ENCODE measurements around the gene MSH3.
"Not testable (repeated sequence)": the region's sequence is repeated elsewhere in the genome, so short reads cannot be mapped to it uniquely, and the experiment has no call there.

MSH3 gene

DNA sequence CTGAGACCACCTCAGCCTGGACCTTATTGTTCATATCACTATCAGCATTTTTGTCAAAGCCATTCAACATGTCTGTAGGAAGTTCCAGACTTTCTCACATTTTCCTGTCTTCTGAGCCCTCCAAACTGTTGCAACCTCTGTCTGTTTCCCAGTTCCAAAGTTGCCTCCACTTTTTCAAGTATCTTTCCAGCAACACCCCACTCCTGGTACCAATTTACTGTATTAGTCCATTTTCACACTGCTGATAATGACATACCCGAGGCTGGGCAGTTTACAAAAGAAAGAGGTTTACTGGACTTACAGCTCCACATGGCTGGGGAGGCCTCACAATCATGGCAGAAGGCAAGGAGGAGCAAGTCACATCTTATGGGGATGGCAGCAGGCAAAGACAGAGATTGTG is 195.7 kb downstream of the MSH3 start:
- H3K27me3 ChIP-seq (ENCODE audit: low read depth); H3K4me3 ChIP-seq; H3K4me1 ChIP-seq; H3K36me3 ChIP-seq (replicated peaks); in situ Hi-C loops (cut with MboI; ENCODE audit: low sequenced_read_pairs); DNase-seq (ENCODE audit: low spot score in 2 of 2): not testable (repeated sequence)
- peaks cover 17% of the 10 kb centered on the region for H3K9me3 ChIP-seq

DNA sequence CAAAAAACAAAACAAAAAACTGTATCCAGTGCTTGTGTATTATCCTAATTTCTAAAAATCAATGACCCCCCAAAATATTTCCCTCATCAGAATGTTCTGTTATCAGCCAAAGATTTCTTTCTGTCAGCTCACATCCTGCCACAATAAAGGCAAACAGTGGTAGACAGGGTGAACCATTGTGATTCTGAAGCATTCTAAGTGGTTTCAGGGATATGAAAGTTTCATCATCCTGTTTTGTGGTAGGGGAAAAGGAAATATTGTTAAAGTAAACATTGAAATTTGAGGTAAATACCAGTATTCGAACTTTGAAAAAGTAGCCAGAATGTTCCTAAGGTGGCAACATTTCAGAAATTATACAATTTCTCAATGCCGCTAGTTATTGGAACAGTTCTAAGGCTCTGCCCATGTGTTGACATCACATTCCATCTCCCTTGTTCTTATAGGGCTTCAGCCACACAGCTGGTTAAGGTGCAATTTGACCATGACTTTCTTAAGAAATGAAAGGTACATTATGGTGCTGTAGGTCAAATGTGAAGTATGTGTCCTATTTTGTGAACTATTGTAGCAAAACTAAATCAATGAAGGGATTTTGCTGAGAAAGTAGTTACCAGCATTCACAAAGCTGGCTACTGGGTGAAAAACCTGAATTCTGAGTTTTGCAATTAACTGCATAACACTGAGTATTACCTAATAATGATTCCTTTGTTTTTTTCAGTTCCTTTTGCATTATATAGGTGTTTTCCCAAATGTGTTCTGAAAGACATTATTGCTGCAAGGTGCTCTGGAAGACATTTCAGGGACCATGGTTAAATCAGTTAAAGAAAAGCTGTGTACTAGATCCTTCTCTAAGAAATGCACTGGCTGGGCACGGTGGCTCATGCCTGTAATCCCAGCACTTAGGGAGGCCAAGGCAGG is 198.1 kb downstream of the MSH3 start:
- no peaks in the 10 kb centered on the region for H3K27me3 ChIP-seq (ENCODE audit: low read depth)
- peaks cover 17% of the 10 kb centered on the region for H3K9me3 ChIP-seq
- H3K4me1 ChIP-seq, result no peaks in the 10 kb centered on the region
- H3K36me3 ChIP-seq (replicated peaks), result no peaks in the 10 kb centered on the region
- no peak overlapping the region for H3K4me3 ChIP-seq
- in situ Hi-C loops (cut with MboI; ENCODE audit: low sequenced_read_pairs), result no loop called here
- DNase-seq (ENCODE audit: low spot score in 2 of 2), result no peak

DNA sequence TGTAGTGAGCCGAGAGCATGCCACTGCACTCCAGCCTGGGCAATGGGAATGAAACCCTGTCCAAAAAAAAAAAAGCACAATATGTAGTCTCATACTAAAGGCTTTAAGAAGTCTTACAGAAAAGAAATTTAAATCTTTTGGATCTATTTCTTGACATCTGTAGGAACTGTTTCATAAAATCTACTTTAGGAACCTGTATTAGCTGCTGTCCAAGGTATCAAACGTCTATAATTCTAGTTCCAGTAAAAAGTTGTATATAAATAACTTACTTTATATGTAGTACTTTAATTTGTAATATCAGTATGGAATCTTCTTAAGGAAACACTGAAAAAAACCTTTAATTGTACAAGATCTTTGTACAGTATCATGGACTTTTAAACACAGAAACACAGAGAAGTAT is 199.0 kb downstream of the MSH3 start:
- no peaks in the 10 kb centered on the region for H3K4me1 ChIP-seq
- no peaks in the 10 kb centered on the region for H3K36me3 ChIP-seq (replicated peaks)
- peaks cover 17% of the 10 kb centered on the region for H3K9me3 ChIP-seq
- H3K4me3 ChIP-seq, result no peak overlapping the region
- DNase-seq (ENCODE audit: low spot score in 2 of 2), result no peak
- H3K27me3 ChIP-seq (ENCODE audit: low read depth), result no peaks in the 10 kb centered on the region
- in situ Hi-C loops (cut with MboI; ENCODE audit: low sequenced_read_pairs), result no loop called here

DNA sequence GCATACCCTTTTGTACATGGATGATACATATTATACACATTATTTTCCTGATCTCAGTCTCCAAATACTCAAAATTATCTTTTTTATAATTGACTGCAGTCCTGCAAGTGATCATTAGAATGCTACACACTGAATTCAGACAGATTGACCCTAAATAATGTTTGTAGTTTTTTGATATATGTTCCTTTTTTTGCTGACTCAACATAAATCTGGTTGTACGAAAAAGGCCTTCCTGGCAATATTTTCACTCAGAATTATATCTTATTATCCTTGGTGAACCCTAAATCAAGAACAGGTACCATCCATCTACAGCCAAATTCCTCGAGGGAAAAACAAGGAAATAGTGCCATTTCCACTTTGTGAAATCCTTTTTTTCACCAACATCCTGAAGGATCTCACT is 200.1 kb downstream of the MSH3 start:
- no peaks in the 10 kb centered on the region for H3K36me3 ChIP-seq (replicated peaks)
- DNase-seq (ENCODE audit: low spot score in 2 of 2), result no peak
- no peaks in the 10 kb centered on the region for H3K27me3 ChIP-seq (ENCODE audit: low read depth)
- in situ Hi-C loops (cut with MboI; ENCODE audit: low sequenced_read_pairs), result no loop called here
- H3K4me3 ChIP-seq, result no peak overlapping the region
- no peaks in the 10 kb centered on the region for H3K4me1 ChIP-seq
- H3K9me3 ChIP-seq, result peaks cover 12% of the 10 kb centered on the region

DNA sequence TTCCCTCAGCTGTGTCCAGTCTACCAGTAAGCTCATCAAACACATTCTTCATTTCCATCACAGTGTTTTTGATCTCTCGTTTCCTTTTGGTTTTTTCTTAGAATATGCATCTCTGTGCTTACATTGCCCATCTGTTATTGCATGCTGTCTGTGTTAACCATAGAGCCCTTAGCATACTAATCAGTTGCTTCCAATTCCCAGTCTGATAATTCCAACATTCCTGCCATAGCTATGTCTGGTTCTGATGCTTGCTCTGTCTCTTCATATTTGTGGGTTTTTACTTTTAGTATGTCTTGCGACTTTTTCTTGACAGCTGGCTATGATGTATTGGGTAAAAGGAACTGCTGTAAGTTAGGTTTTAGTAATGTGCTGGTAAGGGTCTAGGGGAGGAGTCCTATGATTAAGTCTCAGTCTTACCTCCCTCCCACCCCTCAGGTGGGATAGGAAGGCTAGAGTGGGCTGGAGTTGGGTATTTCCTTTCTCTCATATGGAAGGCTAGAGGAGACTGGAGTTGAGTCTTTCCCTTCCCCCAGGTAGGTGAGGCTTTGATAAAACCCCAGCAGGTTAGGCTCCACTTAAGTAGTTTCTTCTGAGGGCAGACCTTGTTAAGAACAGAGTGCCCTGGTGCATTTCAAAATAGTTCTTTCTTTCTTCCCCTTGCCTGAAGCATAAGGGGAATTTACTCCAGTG is 206.6 kb downstream of the MSH3 start:
- Histone ChIP-seq H3K9me3 (no peaks in the 10 kb centered on the region), H3K27me3 (ENCODE audit: low read depth) (no peaks in the 10 kb centered on the region), H3K4me3 (no peak overlapping the region), H3K4me1 (peaks cover 9% of the 10 kb centered on the region), H3K36me3 (replicated peaks) (no peaks in the 10 kb centered on the region)
- in situ Hi-C loops (cut with MboI; ENCODE audit: low sequenced_read_pairs), result no loop called here
- DNase-seq (ENCODE audit: low spot score in 2 of 2), result no peak

DNA sequence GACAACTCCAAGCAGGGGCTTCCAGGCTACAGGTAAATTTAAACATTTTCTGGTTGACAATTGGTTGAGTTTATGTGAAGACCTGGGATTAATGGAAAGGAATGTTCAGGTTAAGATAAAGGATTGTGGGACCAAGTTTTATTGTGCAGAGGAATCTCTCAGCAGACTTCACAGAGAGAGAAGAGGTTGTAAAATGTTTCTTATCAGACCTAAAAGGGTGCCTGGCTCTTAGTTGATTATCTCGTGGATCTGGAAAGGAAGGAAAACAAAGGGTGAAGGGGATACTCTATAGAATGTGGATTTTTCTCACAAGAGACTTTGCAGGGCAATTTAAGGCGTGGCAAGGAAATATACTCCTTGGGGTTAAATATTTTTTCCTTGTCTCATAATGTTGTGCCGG is 209.3 kb downstream of the MSH3 start:
- H3K27me3 ChIP-seq (ENCODE audit: low read depth), result no peaks in the 10 kb centered on the region
- H3K4me1 ChIP-seq, result peaks cover 9% of the 10 kb centered on the region
- H3K4me3 ChIP-seq, result no peak overlapping the region
- in situ Hi-C loops (cut with MboI; ENCODE audit: low sequenced_read_pairs), result no loop called here
- H3K36me3 ChIP-seq (replicated peaks), result no peaks in the 10 kb centered on the region
- DNase-seq (ENCODE audit: low spot score in 2 of 2), result peak in 1 of 2 experiments; percentile 11
- no peaks in the 10 kb centered on the region for H3K9me3 ChIP-seq

DNA sequence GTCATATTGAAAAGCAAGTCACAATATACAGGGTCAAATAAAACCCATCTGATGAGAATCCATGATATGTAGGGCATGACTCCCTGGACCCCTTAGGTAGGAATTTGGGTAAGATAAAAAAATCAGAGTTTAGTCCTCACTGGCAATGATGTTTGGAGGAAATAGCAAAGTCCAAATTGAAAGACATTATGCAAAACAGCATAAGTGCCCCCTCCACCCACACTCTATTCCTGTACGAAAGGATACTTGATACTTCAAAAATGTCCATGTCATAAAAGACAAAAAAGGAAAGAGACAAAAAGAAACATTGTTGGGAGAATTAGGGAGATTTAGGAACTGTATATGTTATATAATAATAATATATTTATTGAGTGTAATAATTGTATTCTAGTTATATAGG is 209.7 kb downstream of the MSH3 start:
- no peaks in the 10 kb centered on the region for H3K9me3 ChIP-seq
- H3K27me3 ChIP-seq (ENCODE audit: low read depth), result no peaks in the 10 kb centered on the region
- peaks cover 9% of the 10 kb centered on the region for H3K4me1 ChIP-seq
- no peaks in the 10 kb centered on the region for H3K36me3 ChIP-seq (replicated peaks)
- H3K4me3 ChIP-seq, result no peak overlapping the region
- DNase-seq (ENCODE audit: low spot score in 2 of 2), result no peak
- in situ Hi-C loops (cut with MboI; ENCODE audit: low sequenced_read_pairs), result no loop called here

DNA sequence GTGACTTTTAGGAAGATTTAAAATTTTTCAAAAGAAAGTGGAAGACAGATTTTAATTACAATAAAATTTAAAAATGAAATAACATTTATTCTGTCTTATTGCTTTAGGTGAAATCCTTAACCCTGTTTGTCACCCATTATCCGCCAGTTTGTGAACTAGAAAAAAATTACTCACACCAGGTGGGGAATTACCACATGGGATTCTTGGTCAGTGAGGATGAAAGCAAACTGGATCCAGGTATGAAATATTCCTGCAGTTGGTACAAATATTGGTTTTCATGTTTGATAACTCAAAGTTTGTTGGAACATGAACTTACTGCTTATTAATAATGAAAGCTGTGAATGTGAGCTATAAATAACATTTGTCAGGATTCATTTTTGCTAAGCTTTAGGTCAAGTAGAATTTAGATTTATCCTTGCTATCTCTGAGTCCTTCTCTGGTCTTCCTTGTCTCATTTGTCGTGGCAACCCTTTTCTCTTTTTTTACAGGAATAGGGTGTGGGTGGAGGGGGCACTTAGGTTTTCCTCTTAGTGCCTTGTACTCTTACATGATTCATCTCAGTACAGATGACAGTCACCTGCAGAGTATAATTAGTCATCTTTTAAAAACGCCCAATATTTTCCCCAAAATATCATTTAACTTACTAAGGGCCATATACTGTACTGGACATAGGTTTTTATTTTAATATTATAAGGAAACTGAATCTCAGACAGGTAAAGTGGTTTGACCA is 210.4 kb downstream of the MSH3 start:
- peaks cover 9% of the 10 kb centered on the region for H3K4me1 ChIP-seq
- no peaks in the 10 kb centered on the region for H3K36me3 ChIP-seq (replicated peaks)
- H3K9me3 ChIP-seq, result no peaks in the 10 kb centered on the region
- no peaks in the 10 kb centered on the region for H3K27me3 ChIP-seq (ENCODE audit: low read depth)
- no peak for DNase-seq (ENCODE audit: low spot score in 2 of 2)
- in situ Hi-C loops (cut with MboI; ENCODE audit: low sequenced_read_pairs), result no loop called here
- H3K4me3 ChIP-seq, result no peak overlapping the region

DNA sequence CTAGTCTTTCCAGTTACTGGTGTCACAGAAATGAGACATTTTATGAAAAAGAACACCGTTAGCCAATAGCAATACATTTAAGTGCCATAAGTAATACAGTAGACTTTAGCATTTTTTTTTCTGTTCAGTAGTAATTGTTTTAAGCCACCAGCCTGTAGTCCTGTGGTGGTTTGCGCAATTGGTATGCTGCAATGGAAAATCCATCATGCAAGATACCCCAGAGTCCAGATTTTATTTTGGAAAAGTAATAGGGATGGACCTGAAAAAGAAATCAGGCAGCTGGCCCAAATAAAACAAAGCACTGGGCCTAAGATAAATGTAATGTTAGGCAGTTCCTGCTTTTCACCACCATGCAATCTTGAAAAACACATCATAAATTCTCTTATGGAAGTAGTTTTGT is 211.1 kb downstream of the MSH3 start:
- no peaks in the 10 kb centered on the region for H3K9me3 ChIP-seq
- DNase-seq (ENCODE audit: low spot score in 2 of 2), result no peak
- H3K4me3 ChIP-seq, result no peak overlapping the region
- H3K27me3 ChIP-seq (ENCODE audit: low read depth), result no peaks in the 10 kb centered on the region
- in situ Hi-C loops (cut with MboI; ENCODE audit: low sequenced_read_pairs), result no loop called here
- no peaks in the 10 kb centered on the region for H3K36me3 ChIP-seq (replicated peaks)
- peaks cover 9% of the 10 kb centered on the region for H3K4me1 ChIP-seq

DNA sequence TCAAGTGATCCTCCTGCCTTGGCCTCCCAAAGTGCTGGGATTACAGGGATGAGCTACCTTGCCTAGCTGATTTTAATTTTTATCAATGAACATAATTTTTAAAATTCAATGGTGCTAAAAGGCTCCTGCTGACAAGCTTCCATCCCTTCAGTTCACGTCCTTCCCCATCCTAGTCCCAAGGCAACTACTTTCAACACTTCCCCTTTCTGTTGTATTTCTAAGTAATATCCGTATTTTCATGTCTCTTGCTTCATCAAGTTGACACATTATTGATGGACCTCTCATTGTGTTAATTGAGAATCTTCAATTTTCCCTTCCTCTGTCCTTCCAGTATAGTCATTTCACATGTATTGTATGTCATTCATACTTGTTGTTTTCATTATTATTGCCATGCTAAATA is 211.9 kb downstream of the MSH3 start:
- in situ Hi-C loops (cut with MboI; ENCODE audit: low sequenced_read_pairs), result no loop called here
- Histone ChIP-seq H3K4me3 (no peak overlapping the region), H3K36me3 (replicated peaks) (no peaks in the 10 kb centered on the region), H3K27me3 (ENCODE audit: low read depth) (no peaks in the 10 kb centered on the region), H3K4me1 (peaks cover 9% of the 10 kb centered on the region), H3K9me3 (no peaks in the 10 kb centered on the region)
- DNase-seq (ENCODE audit: low spot score in 2 of 2), result no peak

DNA sequence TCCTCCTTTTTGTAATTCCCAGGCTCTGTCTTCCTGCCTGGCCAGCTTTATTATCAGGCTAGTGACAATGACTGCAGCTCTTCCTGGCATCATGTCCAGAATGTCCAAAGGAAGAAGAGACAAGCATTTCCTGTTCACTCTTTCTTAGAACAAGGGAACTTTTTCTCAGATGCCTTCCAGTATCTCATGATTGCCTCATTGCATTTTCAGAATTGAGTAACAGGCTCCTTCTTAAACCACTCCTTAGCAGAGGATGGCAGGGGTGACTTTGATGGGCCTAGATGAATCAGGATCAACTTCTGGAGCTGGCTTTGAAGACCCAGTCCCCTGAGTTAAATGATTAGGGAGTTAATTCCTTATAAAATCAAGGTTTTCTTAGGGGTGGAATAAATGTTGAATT is 212.8 kb downstream of the MSH3 start:
- Histone ChIP-seq H3K4me3 (no peak overlapping the region), H3K9me3 (no peaks in the 10 kb centered on the region), H3K36me3 (replicated peaks) (no peaks in the 10 kb centered on the region), H3K27me3 (ENCODE audit: low read depth) (no peaks in the 10 kb centered on the region), H3K4me1 (peaks cover 9% of the 10 kb centered on the region)
- in situ Hi-C loops (cut with MboI; ENCODE audit: low sequenced_read_pairs), result no loop called here
- DNase-seq (ENCODE audit: low spot score in 2 of 2), result no peak

DNA sequence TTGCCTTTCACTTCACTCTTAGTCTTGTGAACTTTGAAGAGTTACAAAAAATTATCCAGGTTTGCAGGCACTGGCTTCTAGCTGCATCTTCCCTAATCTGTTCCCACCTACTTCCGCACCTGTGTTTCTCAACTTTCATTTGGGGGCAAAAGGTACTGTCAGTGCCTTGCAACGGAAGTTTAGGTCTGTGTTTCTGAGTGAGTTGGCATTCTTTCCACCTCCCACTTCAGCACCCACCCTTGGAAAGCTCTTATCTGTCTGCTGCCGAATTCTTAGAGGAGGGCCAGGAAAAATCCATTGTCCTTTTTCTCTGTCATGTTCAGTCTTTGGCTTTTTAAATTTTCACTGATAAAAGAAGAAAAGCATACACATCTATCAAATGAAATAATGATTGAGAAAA is 216.0 kb downstream of the MSH3 start:
- Histone ChIP-seq H3K4me1 (no peaks in the 10 kb centered on the region; the same call in 1 of the 2 replicates), H3K4me3 (no peak overlapping the region), H3K27me3 (ENCODE audit: low read depth) (no peaks in the 10 kb centered on the region), H3K9me3 (no peaks in the 10 kb centered on the region), H3K36me3 (replicated peaks) (no peaks in the 10 kb centered on the region)
- in situ Hi-C loops (cut with MboI; ENCODE audit: low sequenced_read_pairs), result no loop called here
- DNase-seq (ENCODE audit: low spot score in 2 of 2), result no peak

DNA sequence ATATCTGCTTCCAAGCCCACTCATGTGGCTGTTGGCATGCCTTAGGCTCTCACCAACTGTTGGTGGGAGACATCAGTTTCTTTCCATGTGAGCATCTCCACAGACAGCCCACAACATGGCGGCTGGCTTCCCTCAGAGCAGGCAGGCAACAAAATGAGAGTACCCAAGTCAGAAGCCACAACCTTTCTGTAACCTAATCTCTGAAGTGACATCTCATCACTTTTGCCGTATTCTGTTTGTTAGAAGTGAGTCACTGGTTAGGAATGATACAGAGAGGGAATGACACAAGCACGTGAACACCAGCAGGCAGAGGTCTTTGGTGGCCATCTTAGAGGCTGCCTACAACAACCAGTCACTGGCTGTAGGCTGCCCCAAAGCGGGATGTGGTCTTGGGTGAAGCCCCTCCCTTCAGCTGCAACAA is 217.1 kb downstream of the MSH3 start:
- Histone ChIP-seq H3K9me3 (no peaks in the 10 kb centered on the region), H3K27me3 (ENCODE audit: low read depth) (no peaks in the 10 kb centered on the region), H3K4me1 (no peaks in the 10 kb centered on the region; the same call in 1 of the 2 replicates), H3K4me3 (no peak overlapping the region), H3K36me3 (replicated peaks) (peaks cover 3% of the 10 kb centered on the region)
- in situ Hi-C loops (cut with MboI; ENCODE audit: low sequenced_read_pairs), result no loop called here
- no peak for DNase-seq (ENCODE audit: low spot score in 2 of 2)

DNA sequence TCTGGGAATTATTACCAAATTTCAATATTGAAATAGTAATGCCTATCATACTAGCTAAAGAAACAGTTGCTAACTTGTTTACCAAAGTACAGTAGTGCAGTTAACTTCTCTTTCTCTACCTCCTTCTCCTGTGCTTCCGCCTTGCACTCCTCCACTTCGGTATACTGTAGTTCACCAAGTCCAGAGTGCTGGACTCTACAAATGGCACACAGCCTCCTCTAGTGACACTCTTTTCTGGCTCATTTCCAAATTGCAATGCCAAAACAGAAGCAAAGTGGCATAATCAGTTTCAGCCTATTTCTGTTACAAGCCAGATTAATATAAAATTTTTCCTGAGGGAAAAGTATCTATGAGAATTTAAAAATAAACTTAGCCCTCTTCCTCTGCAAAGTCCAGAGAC is 219.7 kb downstream of the MSH3 start:
- DNase-seq (ENCODE audit: low spot score in 2 of 2), result no peak
- in situ Hi-C loops (cut with MboI; ENCODE audit: low sequenced_read_pairs), result no loop called here
- no peak overlapping the region for H3K4me3 ChIP-seq
- H3K36me3 ChIP-seq (replicated peaks), result peaks cover 3% of the 10 kb centered on the region
- no peaks in the 10 kb centered on the region for H3K9me3 ChIP-seq
- peaks cover 7% of the 10 kb centered on the region for H3K4me1 ChIP-seq
- H3K27me3 ChIP-seq (ENCODE audit: low read depth), result no peaks in the 10 kb centered on the region
